ENCODE measurements around the gene TRPM8.

GRCh38 chr2:233996461-233996860, 79.3 kb downstream of the TRPM8 start:
- no peak for TF ChIP-seq ZNF274 (IDR thresholded peaks at IDR 0.05; ENCODE audit: low read depth, low read length)
- no peak for TF ChIP-seq YY1 (IDR thresholded peaks at IDR 0.05; ENCODE audit: insufficient read depth, insufficient read length)

All from NT2/D1 (cell line).